GM19328 (cell line): Measurements from ENCODE around the gene FMNL3.

Experiments used
- ATAC-seq: cut with Tn5 transposase; IDR thresholded peaks from one replicate; pipeline ENCODE4 v1.9.1; 2021; ENCODE audit warnings: mild to moderate bottlenecking, moderate library complexity; ENCODE audit not compliant: unreplicated experiment

The FMNL3 gene

DNA sequence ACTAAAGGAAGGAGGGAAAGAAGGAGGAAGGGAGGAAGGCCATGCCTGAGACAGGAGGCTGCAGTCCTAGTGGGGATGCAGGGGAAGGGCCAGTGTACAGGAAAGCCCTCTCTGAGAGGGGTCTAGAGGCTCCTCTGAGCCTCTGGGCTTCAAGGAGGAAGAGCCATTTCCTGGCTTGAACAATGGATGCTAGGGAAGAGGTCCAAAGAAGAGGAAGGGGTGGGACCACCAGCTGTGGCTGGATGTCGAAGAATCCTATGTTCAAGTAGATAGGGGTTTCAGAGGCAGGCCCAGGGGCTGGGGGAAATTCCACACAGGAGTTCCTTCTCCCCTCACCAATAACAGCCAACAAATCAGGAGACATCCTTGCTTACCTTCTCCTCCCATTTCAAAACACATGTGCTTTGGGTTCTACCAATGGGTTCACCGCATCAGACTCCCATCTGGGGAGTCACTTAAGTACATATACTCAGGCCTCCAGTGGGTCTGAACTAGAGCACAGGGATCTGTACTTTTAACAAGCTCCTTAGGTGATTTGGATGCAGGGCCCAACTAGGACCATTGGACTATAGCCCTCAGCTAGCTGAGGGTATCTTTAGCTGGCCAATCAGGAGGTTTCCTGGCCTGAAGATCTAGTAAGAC is 51.5 kb downstream of the FMNL3 start:
- no peak for ATAC-seq

DNA sequence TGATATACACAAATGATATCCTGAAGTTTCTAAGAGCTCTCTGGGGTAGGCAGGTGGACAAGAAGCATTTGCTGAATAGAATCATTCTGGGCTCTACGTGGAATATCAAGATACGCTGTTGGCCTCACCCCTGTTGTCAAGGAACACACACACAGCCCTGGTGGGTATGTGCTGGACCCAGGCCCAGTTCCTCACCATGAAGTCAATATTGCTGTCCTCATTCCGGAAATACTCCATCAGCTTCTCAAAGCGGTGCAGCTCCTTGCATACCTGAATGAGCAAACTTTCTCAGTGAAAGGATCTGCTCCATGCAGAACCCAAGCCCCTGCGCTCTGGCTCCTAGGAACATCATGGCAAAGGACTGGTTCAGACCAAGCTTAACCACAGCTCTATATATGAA is 52.5 kb downstream of the FMNL3 start:
- ATAC-seq: no peak

DNA sequence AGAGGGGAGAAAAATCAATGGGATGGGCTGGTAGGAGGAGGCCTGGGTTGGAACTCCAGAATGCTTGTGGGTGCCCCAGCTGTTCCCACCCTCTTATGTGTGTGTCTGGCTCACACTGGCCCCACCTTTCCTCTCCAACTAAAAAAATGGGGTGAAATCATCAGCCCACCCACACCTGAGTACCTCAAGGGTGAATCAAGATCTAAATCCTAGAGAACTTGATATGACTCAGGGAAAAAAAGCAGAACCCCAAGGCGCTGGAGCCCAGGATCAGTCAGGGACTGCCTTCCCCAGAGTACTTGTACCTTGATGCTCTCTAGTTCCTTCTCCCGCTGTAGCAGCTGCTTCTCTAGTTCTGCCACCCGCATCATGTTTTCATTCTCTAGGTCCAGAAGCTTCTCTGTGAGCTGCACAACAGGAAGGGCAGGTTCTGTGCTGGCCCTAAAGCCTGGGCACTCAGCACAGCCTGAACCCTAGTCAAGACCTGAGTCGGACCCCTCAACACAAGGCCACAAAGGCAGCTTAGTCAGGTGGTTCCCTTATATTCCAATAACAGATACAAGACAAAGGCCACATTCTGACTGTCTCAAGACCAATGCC is 54.2 kb downstream of the FMNL3 start:
- ATAC-seq: no peak

DNA sequence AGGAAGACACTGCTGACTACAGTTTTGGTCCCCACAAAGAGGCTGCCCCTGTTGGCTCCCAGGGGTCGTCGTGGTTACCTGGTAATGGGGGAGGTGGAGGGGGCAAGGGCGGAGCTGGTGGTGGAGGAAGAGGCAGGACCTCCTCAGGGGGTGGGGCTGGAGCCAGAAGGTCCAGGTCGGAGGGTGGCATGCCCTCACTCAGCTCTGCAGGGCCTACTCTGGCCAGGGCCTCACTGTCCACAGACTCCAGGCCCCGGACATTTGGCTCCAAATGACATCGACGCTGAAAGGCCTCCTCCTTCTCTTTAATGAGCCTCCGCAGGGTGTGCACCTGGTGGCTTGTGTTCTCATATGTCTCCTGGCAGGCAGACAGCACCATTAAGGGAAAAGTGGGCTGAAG is 55.4 kb downstream of the FMNL3 start:
- no peak for ATAC-seq

DNA sequence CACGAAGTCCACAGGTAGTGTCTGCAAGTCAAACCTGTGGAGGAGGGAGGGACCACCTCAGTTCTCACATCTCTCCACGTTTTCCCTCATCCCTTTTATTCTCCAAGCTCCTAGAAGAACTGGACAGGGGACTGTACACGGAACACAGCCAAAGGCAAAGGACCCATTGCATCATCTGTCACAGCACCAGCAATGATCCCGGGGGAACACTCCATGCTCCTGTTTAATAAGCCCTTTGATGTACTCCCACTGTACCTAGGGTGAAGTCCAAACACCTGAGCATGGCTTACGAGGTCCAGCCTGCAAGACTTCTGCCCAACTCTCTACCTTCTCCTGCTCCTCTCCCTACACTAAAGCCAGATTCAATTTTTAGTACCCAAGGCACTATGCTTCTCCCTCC is 57.3 kb downstream of the FMNL3 start:
- ATAC-seq: no peak

DNA sequence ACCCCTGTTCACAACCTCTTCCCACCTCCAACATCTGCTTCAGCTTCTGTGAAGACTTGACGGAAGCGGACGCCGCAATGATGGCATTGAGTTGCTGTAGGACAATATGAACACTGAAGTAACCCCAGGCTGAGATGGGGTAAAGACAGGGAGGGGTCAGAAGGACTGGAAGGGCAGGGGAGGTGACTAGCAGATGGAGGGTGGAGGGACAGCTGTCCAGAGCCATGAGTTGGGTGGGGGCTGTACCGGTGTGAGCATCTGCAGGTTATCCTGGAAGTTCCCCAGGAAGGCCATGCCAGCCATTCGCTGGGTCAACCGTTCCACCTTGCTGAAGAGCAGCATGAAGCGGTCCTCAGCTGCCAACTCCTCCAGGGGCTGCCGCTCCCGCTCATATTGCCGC is 57.8 kb downstream of the FMNL3 start:
- ATAC-seq: no peak

- no peak for ATAC-seq
These were observed 58.5 kb downstream of the FMNL3 start for GRCh38 chr12:49648712-49649003.

DNA sequence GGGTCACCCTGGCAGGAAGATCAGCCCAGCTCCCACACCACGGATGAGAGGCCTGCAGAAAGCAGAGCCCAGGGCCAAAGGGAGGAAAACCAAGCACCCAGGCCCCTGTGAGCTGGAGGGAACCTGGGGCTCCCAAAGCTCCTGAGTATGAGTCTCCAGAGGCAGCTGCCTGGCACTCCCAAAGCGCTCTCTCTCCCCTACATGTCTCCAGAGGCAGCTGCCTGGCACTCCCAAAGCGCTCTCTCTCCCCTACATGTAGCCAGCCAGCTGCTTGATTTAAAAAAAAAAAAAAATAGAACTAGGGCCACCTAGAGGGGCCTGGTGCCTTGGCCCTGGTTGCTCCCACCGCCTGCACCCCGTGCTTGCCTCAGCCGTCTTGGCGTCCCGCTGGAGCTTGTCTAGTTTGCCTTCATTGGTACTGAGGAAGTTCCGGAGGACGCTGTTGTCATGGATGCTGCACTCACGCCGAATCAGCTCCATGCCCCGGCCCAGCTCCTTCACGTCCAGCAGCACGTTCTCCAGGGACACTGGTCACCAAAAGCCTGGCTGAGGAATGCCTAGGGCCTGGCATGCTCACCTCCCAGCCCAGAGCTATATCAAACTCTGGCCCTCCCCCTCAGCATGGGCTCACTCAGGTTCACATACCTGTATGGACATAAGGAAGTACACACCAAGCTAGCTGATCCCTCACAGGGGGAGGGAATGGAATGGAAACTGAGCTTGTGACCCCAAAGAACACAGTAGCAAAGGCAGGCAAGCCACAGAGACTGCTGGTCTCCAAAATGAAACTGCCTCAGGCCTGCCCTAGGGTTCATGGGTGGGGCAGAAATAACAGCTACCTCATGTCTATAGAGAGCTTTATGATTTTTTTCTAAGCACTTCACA is 59.1 kb downstream of the FMNL3 start:
- no peak for ATAC-seq

GRCh38 chr12:49646871-49647654 is 60.1 kb downstream of the FMNL3 start:
- no peak for ATAC-seq

GRCh38 chr12:49646331-49646830 is 60.8 kb downstream of the FMNL3 start:
- no peak for ATAC-seq

- ATAC-seq: no peak
These were observed 61.8 kb downstream of the FMNL3 start for GRCh38 chr12:49645146-49646039.

DNA sequence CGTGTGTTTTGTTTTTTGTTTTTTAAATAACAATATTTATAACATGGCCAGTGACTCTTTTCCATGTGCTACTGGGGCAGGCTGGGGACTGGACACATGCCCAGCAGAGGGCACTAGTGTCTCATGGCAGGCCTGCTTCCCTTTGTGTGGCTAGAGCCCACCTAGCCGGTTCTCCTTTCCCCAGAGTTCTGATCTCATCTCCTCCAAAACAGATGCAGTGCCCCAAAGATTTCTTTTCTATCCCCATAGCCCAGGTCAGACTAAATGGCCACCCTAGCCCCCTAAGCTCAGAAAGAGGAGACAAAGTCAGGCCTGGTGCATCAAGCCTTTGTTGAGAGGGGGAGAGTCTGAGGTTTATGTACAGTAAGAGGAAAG is 62.6 kb downstream of the FMNL3 start:
- no peak for ATAC-seq

DNA sequence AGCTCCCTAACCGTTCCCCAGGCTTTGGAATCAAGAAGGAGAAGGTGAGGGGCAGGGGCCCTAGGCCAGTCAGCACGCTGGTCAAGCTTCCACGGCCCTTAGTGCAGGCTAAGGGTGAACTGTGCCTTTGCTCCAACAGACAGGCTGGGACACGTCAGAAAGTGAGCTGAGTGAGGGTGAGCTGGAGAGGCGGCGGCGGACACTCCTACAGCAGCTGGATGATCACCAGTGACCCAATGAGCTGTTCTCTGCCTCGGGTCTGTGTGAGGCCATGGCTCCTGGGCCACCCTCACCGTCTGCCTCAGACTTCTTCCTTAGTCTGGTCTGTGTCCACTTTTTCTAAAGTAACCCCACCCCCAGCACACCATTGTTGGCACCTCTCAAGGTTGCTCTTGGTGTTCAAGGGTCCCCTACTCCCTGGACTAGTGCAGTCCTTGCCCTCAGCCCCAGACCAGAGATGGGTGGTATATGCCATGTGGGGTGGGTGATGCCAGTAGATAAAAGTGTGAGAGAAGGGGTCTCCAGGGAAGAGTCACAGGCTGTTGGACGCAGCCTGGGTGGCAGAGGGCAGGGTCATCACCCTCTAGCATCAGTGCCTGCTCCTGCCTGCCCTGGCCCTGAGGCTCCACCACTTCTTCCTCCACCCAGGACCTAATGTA is 63.1 kb downstream of the FMNL3 start:
- ATAC-seq: no peak

DNA sequence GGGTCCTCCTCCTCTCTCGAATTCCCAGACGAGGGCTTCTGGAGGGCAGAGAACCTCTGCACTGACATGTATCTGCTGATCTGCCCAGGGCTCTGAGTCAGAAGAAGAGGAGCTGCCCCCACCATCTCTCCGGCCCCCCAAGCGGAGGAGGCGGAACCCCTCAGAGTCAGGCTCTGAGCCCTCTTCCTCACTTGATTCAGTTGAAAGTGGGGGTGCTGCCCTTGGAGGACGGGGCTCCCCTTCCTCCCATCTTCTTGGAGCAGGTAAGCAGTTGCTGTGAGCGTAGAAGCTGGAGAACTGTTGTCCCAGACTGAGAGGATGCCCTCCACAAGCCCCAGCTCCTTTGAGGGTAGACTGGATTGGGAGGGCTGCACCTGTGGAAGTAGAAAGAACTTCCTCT is 64.1 kb downstream of the FMNL3 start:
- ATAC-seq: no peak

DNA sequence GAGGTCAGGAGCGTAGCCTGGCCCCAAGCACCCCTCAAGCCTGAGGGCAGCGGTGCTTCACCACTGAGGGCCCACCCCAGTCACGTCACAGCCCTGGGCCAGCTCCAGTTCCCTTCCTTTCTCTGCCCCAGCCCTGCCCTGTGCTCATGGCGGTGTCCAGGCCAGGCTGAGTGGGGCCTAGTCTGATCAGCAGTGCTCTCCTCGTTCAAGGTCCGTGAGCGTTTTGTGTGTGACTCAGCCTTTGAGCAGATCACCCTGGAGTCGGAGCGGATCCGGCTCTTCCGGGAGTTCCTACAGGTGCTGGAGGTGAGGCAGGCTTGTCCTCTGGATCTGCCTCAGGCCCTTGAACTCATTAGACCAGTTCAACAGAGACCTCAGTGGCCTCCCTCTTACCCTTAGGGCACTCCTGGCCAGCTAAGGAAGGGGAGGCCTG is 64.8 kb downstream of the FMNL3 start:
- no peak for ATAC-seq

DNA sequence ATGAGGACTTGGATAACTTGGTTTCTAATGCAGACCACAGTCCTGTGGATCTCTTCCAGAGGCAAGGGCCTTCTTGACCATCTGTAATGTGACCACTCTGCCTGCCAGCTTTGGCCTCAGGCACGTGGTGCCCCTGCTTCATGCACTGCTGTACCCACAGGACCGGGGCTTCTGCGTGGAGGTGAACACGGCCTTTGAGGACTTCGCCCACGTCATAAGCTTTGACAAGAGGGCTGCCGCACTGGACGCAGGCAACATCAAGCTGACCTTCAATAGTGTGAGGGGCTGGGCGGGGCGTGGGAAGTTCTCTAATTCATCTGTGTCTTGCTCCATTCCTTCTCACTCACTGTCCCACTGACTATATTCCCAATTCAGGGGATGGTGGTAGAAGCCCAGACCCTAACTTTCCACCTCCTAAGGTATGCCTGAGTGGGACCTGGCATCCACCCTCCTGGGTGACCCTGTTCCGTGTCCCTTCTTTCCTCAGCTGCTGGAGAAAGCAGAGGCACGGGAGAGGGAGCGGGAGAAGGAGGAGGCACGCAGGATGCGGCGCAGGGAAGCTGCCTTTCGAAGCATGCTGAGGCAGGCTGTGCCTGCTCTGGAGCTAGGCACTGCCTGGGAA is 65.3 kb downstream of the FMNL3 start:
- ATAC-seq: no peak

GRCh38 chr12:49636979-49637755 is 70.0 kb downstream of the FMNL3 start:
- ATAC-seq: no peak

DNA sequence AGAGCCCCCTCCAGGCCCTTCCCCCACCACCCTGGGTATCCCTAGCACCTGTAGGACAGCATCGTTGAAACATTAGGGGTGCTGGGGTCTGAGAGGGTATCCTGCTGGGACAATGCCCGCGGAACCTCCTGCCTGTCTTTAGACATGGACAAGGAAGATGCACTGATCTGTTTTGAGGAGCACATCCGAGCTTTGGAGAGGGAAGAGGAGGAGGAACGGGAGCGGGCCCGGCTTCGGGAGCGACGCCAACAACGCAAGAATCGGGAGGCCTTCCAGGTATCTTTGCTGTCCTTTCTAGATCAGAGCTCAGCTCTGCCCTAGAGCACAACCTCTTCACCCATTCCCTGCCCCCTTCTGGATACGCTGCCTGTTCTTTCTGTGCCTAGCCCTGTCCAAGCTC is 70.6 kb downstream of the FMNL3 start:
- no peak for ATAC-seq

DNA sequence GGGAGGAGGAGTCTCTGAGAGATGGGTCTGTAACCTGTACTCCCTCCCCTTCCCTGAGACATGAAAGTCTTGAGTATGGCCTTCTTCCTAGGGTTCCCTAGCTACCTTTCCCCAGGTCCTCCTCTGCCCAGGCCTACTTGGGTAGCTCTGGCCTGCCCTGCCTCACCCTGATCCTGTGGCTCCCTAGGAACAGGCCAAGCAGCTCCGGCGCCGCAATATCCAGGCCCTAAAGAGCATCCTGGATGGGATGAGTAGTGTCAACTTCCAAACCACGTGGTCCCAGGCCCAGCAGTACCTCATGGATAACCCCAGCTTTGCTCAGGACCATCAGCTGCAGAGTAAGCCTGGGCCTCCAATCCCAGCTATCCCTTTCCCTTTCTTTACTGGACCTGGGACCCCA is 71.5 kb downstream of the FMNL3 start:
- no peak for ATAC-seq
